H1 (cell line): ENCODE data around the gene RFX6. TPM values are rescaled to one million over a fixed set of nuclear protein-coding genes. Genes with fewer than 3 reads are reported as not detected.

ENCODE experiments used
- CTCF ChIA-PET: fragments of 300-600 bp; sonication (Branson Sonifier 250); formaldehyde crosslinking; loops from one replicate; lab custom pipeline; 2021; ENCODE audit not compliant: partially characterized antibody; lab: Charles Lee
- POLR2A ChIA-PET: fragments of 300-600 bp; sonication (Branson Sonifier 250); formaldehyde crosslinking; loops from one replicate; lab custom pipeline; 2021; ENCODE audit warnings: inconsistent platforms; ENCODE audit not compliant: partially characterized antibody; lab: Charles Lee
- DNase-seq, 2 experiments: peaks; one replicate each; pipeline versions ENCODE4 v3.0.0 to v3.0.0-alpha.2; 2010 to 2022; ENCODE audit warnings: low spot score in 2 of 2, low read depth in 1 of 2, mixed read lengths in 1 of 2
- FAIRE-seq: peaks from 2 replicates; lab custom pipeline; 2011; peaks lifted over from hg19 to GRCh38; lab: Jason Lieb, UNC
- H2AFZ ChIP-seq: 2 replicates; pipeline ENCODE4 v1.8.1; 2012; ENCODE audit warnings: low read length, inconsistent platforms
- H2AK5ac ChIP-seq: 2 replicates; pipeline ENCODE4 v1.6.1; 2013; ENCODE audit warnings: low read depth, low read length
- H2BK120ac ChIP-seq: replicated peaks from 2 replicates; pipeline ENCODE3; 2013; ENCODE audit warnings: low read depth, low read length, inconsistent platforms
- H2BK12ac ChIP-seq: 2 replicates; pipeline ENCODE4 v1.6.1; 2013; ENCODE audit warnings: low read depth, low read length
- H2BK15ac ChIP-seq: 2 replicates; pipeline ENCODE4 v1.6.1; 2013; ENCODE audit warnings: low read length
- H2BK20ac ChIP-seq: 2 replicates; pipeline ENCODE4 v1.6.1; 2013; ENCODE audit warnings: low read length
- H2BK5ac ChIP-seq: 2 replicates; pipeline ENCODE4 v1.6.1; 2013; ENCODE audit warnings: low read depth, low read length
- H3K14ac ChIP-seq: 2 replicates; pipeline ENCODE4 v1.6.1; 2013; ENCODE audit warnings: inconsistent platforms; ENCODE audit not compliant: insufficient read length
- H3K18ac ChIP-seq: 2 replicates; pipeline ENCODE4 v1.6.1; 2013; ENCODE audit warnings: low read length; ENCODE audit errors: extremely low read depth
- H3K23ac ChIP-seq: 2 replicates; pipeline ENCODE4 v1.6.1; 2013; ENCODE audit warnings: inconsistent platforms; ENCODE audit not compliant: insufficient read length
- H3K23me2 ChIP-seq: 2 replicates; pipeline ENCODE4 v1.6.1; 2013; ENCODE audit warnings: low read depth, low read length
- H3K27ac ChIP-seq: 2 replicates; pipeline ENCODE4 v1.6.1; 2011; ENCODE audit warnings: low read depth, low read length, inconsistent platforms
- H3K27me3 ChIP-seq, 4 experiments: replicated peaks in 1 of 4; 1 replicate in 1 of 4; 2 replicates in 3 of 4; pipeline versions ENCODE4 v1.6.1 to v1.8.1; 2011 to 2013; ENCODE audit warnings: low read length in 3 of 4, mild to moderate bottlenecking in 3 of 4, inconsistent platforms in 2 of 4, mixed read lengths in 2 of 4, moderate library complexity in 1 of 4; ENCODE audit not compliant: control insufficient read depth in 3 of 4, insufficient read depth in 3 of 4; ENCODE audit errors: extremely low read depth in 1 of 4
- H3K36me3 ChIP-seq, 4 experiments: 2 replicates each; pipeline versions ENCODE4 v1.6.1 to v1.8.1; 2011 to 2013; ENCODE audit warnings: mild to moderate bottlenecking in 4 of 4, low read length in 3 of 4, moderate library complexity in 2 of 4, control low read depth in 1 of 4, inconsistent platforms in 1 of 4; ENCODE audit not compliant: insufficient read depth in 4 of 4, control insufficient read depth in 2 of 4
- H3K4ac ChIP-seq: replicated peaks from 2 replicates; pipeline ENCODE3; 2013; ENCODE audit warnings: low read length, low read depth, mixed read lengths, inconsistent platforms; ENCODE audit not compliant: insufficient read length
- H3K4me1 ChIP-seq, 4 experiments: replicated peaks in 1 of 4; 1 replicate in 1 of 4; 2 replicates in 3 of 4; pipeline versions ENCODE4 v1.6.1 to v1.8.1; 2011 to 2013; ENCODE audit warnings: low read length in 3 of 4, inconsistent platforms in 2 of 4, mixed read lengths in 1 of 4; ENCODE audit not compliant: insufficient read depth in 4 of 4, control insufficient read depth in 3 of 4
- H3K4me2 ChIP-seq, 2 experiments: 2 replicates each; pipeline versions ENCODE4 v1.6.1 to v1.8.1; 2011 to 2013; ENCODE audit warnings: low read depth in 2 of 2, low read length in 2 of 2, control low read depth in 1 of 2, inconsistent platforms in 1 of 2, mild to moderate bottlenecking in 1 of 2; ENCODE audit not compliant: insufficient read depth in 1 of 2
- H3K4me3 ChIP-seq, 4 experiments: fragments of 200-600, 300-600 bp in 1 of 4; sonication (generic), shearing (Covaris generic), sonication (Bioruptor Twin) in 1 of 4; 2 replicates each; pipeline versions ENCODE4 v1.5.1 to v1.8.1; 2011 to 2016; ENCODE audit warnings: low read length in 4 of 4, low read depth in 3 of 4, control low read depth in 2 of 4, inconsistent platforms in 2 of 4, mild to moderate bottlenecking in 2 of 4, mixed read lengths in 1 of 4, moderate library complexity in 1 of 4; ENCODE audit not compliant: insufficient read depth in 2 of 4; ENCODE audit errors: extremely low read depth in 1 of 4
- H3K56ac ChIP-seq: replicated peaks from 2 replicates; pipeline ENCODE3; 2013; ENCODE audit warnings: low read depth, mild to moderate bottlenecking, mixed read lengths, low read length, inconsistent platforms; ENCODE audit not compliant: insufficient read length
- H3K79me1 ChIP-seq: 2 replicates; pipeline ENCODE4 v1.6.1; 2013; ENCODE audit warnings: low read depth, low read length, control low read depth
- H3K79me2 ChIP-seq, 2 experiments: 2 replicates each; pipeline versions ENCODE4 v1.6.1 to v1.8.1; 2012 to 2013; ENCODE audit warnings: low read length in 2 of 2, mild to moderate bottlenecking in 2 of 2, inconsistent platforms in 1 of 2; ENCODE audit not compliant: insufficient read depth in 2 of 2, control insufficient read depth in 1 of 2
- H3K9ac ChIP-seq, 4 experiments: replicated peaks in 1 of 4; 1 replicate in 1 of 4; 2 replicates in 3 of 4; pipeline versions ENCODE4 v1.6.1 to v1.8.1; 2011 to 2013; ENCODE audit warnings: low read depth in 3 of 4, low read length in 3 of 4, control low read depth in 2 of 4, mild to moderate bottlenecking in 2 of 4, moderate library complexity in 2 of 4, inconsistent platforms in 1 of 4; ENCODE audit errors: extremely low read depth in 1 of 4
- H3K9me3 ChIP-seq, 2 experiments: 2 replicates each; pipeline versions ENCODE4 v1.6.1 to v1.8.1; 2012 to 2013; ENCODE audit warnings: mild to moderate bottlenecking in 2 of 2, moderate library complexity in 2 of 2, control low read depth in 1 of 2, inconsistent platforms in 1 of 2, low read depth in 1 of 2, low read length in 1 of 2, mixed read lengths in 1 of 2; ENCODE audit not compliant: insufficient read depth in 2 of 2
- H4K20me1 ChIP-seq, 2 experiments: replicated peaks in 1 of 2; 2 replicates each; pipeline versions ENCODE3 to v1.8.1; 2011 to 2013; ENCODE audit warnings: inconsistent platforms in 2 of 2, low read length in 2 of 2, mild to moderate bottlenecking in 1 of 2; ENCODE audit not compliant: insufficient read depth in 2 of 2, control insufficient read depth in 1 of 2
- H4K5ac ChIP-seq: 2 replicates; pipeline ENCODE4 v1.6.1; 2013; ENCODE audit warnings: low read length, low read depth, mixed read lengths, inconsistent platforms; ENCODE audit not compliant: insufficient read length
- H4K8ac ChIP-seq: 2 replicates; pipeline ENCODE4 v1.8.0; 2013; ENCODE audit warnings: mild to moderate bottlenecking, moderate library complexity, low read length, inconsistent platforms; ENCODE audit not compliant: insufficient read depth; ENCODE audit errors: extremely low read depth
- H4K91ac ChIP-seq: replicated peaks from 2 replicates; pipeline ENCODE3; 2013; ENCODE audit warnings: low read length, mixed read lengths, inconsistent platforms; ENCODE audit not compliant: insufficient read length
- ASH2L ChIP-seq: fragments of 200-600, 300-600 bp; sonication (generic); IDR thresholded peaks from one replicate; pipeline ENCODE4 v1.7.1; 2017; ENCODE audit warnings: low read length
- BRCA1 ChIP-seq: IDR thresholded peaks from 2 replicates; pipeline ENCODE4 v1.6.1; 2012; ENCODE audit warnings: low read depth, low read length, improper control_type of control experiment
- CHD1 ChIP-seq: IDR thresholded peaks from 2 replicates; pipeline ENCODE4 v1.6.1; 2012; ENCODE audit warnings: low read depth, low read length, improper control_type of control experiment
- EZH2 ChIP-seq: fragments of 200-600 bp; sonication (generic); IDR thresholded peaks from 2 replicates; pipeline ENCODE4 v1.7.1; 2012; ENCODE audit warnings: low read depth, mild to moderate bottlenecking, moderate library complexity, low read length, inconsistent platforms; ENCODE audit not compliant: severe bottlenecking
- GTF2F1 ChIP-seq: IDR thresholded peaks from 2 replicates; pipeline ENCODE4 v1.6.1; 2012; ENCODE audit warnings: low read depth, low read length, improper control_type of control experiment, borderline replicate concordance
- JUN ChIP-seq: IDR thresholded peaks from 2 replicates; pipeline ENCODE4 v1.6.1; 2011; ENCODE audit warnings: low read depth, mild to moderate bottlenecking, improper control_type of control experiment, low read length
- KDM1A ChIP-seq: fragments of 200-600, 300-600 bp; sonication (generic); IDR thresholded peaks from 2 replicates; pipeline ENCODE4 v1.7.1; 2016; ENCODE audit warnings: mild to moderate bottlenecking, low read length, borderline replicate concordance
- KDM5A ChIP-seq: fragments of 200-600 bp; IDR thresholded peaks from 2 replicates; pipeline ENCODE4 v1.7.1; 2012; ENCODE audit warnings: mild to moderate bottlenecking, low read length, inconsistent platforms, mixed read lengths
- RBBP5 ChIP-seq: IDR thresholded peaks from 2 replicates; pipeline ENCODE4 v1.7.1; 2012; ENCODE audit warnings: low read depth, mild to moderate bottlenecking, inconsistent platforms, low read length, moderate library complexity, borderline replicate concordance
- SIRT6 ChIP-seq: IDR thresholded peaks from one replicate; pipeline ENCODE4 v1.7.1; 2012; ENCODE audit warnings: low read length, inconsistent platforms
- SIX5 ChIP-seq: IDR thresholded peaks from 2 replicates; pipeline ENCODE4 v1.6.1; 2011; ENCODE audit warnings: mild to moderate bottlenecking, low read depth, low read length
- SP4 ChIP-seq: IDR thresholded peaks from 2 replicates; pipeline ENCODE4 v1.6.1; 2012; ENCODE audit warnings: low read length, inconsistent platforms
- TCF12 ChIP-seq: IDR thresholded peaks from 2 replicates; pipeline ENCODE4 v1.6.1; 2011; ENCODE audit warnings: low read depth, mild to moderate bottlenecking, low read length
- WGBS, 2 experiments: shearing (Covaris generic) in 1 of 2; methylation state at CpG; one replicate each; pipeline versions ENCODE4 v1.1.6 to v1.1.7; 2013 to 2015; ENCODE audit warnings: low lambda C conversion rate in 2 of 2, mixed read lengths in 2 of 2, inconsistent platforms in 1 of 2, low coverage in 1 of 2, missing lambda C conversion rate in 1 of 2; ENCODE audit not compliant: insufficient replicate concordance in 2 of 2, insufficient coverage in 1 of 2, insufficient read length in 1 of 2; ENCODE audit errors: extremely low coverage in 1 of 2, missing lambda C conversion rate in 1 of 2; 5-methylcytosine and 5-hydroxymethylcytosine counted together
- polyA plus RNA-seq, 7 experiments: library from polyadenylated mRNA; depleted of rRNA in 3 of 7; stranded (reverse) in 5 of 7; unstranded in 2 of 7; fragments of >200 nt in 5 of 7; fragments of 200-250 nt in 2 of 7; gene quantifications; 1 replicate in 5 of 7; 2 replicates in 1 of 7; 4 replicates in 1 of 7; pipeline versions ENCODE4 v1.2.1 to v1.2.3, GENCODE V29; 2011 to 2013; ENCODE audit warnings: missing spikeins in 2 of 7, mixed read lengths in 2 of 7
- total RNA-seq: library from RNA; stranded (reverse); fragmentation: NEBNext Ultra II Directional; extraction: Animal tissue kit (Norgen Biotek cat#: 25700); gene quantifications from 2 replicates; pipeline ENCODE4 v1.2.1, GENCODE V29; 2021
- TF ChIP-seq, protein P1 (sequence below): IDR thresholded peaks from 2 replicates; pipeline ENCODE4 v1.6.1; 2012; ENCODE audit warnings: low read length, inconsistent platforms

Gene RFX6
- total and polyA plus RNA-seq, 2 of the 8 experiments (the other 6 are each of a cell fraction or from before 2014, with no cell fraction given): not detected

DNA sequence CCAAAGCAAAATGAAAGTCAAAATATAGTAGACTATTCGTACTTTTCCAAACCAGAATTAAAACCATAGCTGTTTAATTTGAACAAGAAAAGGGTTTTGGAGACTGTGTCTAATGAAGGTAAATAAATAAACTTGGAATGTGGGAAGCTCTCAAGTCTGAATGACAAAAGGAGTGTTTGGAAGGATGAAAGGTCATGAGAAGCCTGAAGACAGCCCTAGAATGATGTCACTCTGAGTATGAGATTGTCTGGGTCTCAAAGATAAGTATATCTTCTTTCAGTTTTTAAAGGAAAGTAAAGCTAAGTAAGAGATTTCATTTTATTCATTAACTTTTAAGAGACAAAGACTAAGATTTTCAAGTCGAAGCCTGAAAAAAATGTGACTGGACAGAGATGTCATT is 72.9 kb downstream of the RFX6 start:
- no peak overlapping the region for H2AK5ac ChIP-seq
- no peak overlapping the region for H4K8ac ChIP-seq
- H3K79me2 ChIP-seq: no peaks in the 10 kb centered on the region
- no peak overlapping the region for H2AFZ ChIP-seq
- peaks cover 0 to 2% (median 0%) of the 10 kb centered on the region in 4 experiments; a peak in 1 of 7 replicates for H3K4me1 ChIP-seq
- H3K56ac ChIP-seq: no peak overlapping the region
- no peak overlapping the region for H4K91ac ChIP-seq
- no peaks in the 10 kb centered on the region for H4K20me1 ChIP-seq
- H2BK12ac ChIP-seq: no peak overlapping the region
- FAIRE-seq (no peak), DNase-seq (no peak)
- H2BK15ac ChIP-seq: no peak overlapping the region
- H3K23me2 ChIP-seq: no peaks in the 10 kb centered on the region
- no peak overlapping the region for H3K23ac ChIP-seq
- H3K4ac ChIP-seq: no peak overlapping the region
- H3K79me1 ChIP-seq: no peaks in the 10 kb centered on the region
- H3K4me2 ChIP-seq: no peak overlapping the region
- H2BK120ac ChIP-seq: no peak overlapping the region
- no peak overlapping the region for H3K18ac ChIP-seq
- no peak overlapping the region for H3K14ac ChIP-seq
- H2BK5ac ChIP-seq: no peak overlapping the region
- POLR2A ChIA-PET: no interaction called here
- H3K9ac ChIP-seq: no peak overlapping the region
- CTCF ChIA-PET: interaction anchor here (0.8 to 1.5 kb wide), 5 partner anchors 9 to 319 kb away, joined by 3 to 4 read pairs (median 3); no protein-coding TSS in a partner anchor
- H4K5ac ChIP-seq: no peak overlapping the region
- no peak overlapping the region for H3K4me3 ChIP-seq
- no peaks in the 10 kb centered on the region for H3K9me3 ChIP-seq
- H3K36me3 ChIP-seq: no peaks in the 10 kb centered on the region
- no peak overlapping the region for H3K27ac ChIP-seq
- H2BK20ac ChIP-seq: no peak overlapping the region
- WGBS, 2 experiments: 63% methylated on average over 2 of the region's 2 CpGs; no CpG with 5 or more reads in 1 of the 2 experiments
- no peaks in the 10 kb centered on the region for H3K27me3 ChIP-seq
- TF ChIP-seq KDM1A: no peak
- no peak for TF ChIP-seq SP4
- no peak for TF ChIP-seq ASH2L
- no peak for TF ChIP-seq KDM5A
- TF ChIP-seq EZH2: no peak
- no peak for TF ChIP-seq JUN
- TF ChIP-seq CHD1: no peak
- TF ChIP-seq SIX5: no peak
- TF ChIP-seq, protein P1, sequence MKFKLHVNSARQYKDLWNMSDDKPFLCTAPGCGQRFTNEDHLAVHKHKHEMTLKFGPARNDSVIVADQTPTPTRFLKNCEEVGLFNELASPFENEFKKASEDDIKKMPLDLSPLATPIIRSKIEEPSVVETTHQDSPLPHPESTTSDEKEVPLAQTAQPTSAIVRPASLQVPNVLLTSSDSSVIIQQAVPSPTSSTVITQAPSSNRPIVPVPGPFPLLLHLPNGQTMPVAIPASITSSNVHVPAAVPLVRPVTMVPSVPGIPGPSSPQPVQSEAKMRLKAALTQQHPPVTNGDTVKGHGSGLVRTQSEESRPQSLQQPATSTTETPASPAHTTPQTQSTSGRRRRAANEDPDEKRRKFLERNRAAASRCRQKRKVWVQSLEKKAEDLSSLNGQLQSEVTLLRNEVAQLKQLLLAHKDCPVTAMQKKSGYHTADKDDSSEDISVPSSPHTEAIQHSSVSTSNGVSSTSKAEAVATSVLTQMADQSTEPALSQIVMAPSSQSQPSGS: no peak
- TF ChIP-seq SIRT6: no peak
- no peak for TF ChIP-seq BRCA1
- no peak for TF ChIP-seq GTF2F1
- TF ChIP-seq TCF12: no peak
- no peak for TF ChIP-seq RBBP5
